MCF 10A (cell line): ENCODE results near the gene TMEM130. TPM values are rescaled to one million over a fixed set of nuclear protein-coding genes. Genes with fewer than 3 reads are reported as not detected.

ENCODE experiments used
- BruUV-seq: library from RNA; stranded (reverse); fragments of 400-500 nt; replicated peaks from 2 replicates; lab custom pipeline; 2021; lab: Mats Ljungman, UMichigan
- CTCF ChIA-PET: fragments of 300-600 bp; sonication (Branson Sonifier 250); formaldehyde crosslinking; extraction: SDS; loops from one replicate; lab custom pipeline; 2021; ENCODE audit warnings: antibody characterized with exemption, inconsistent platforms; lab: Yijun Ruan, JAX
- POLR2A ChIA-PET: fragments of 300-600, 350-650 bp; sonication (Branson Sonifier 250); formaldehyde crosslinking; extraction: SDS; loops from one replicate; lab custom pipeline; 2020; ENCODE audit warnings: antibody characterized with exemption, inconsistent platforms; lab: Yijun Ruan, JAX
- DNase-seq: peaks from one replicate; pipeline ENCODE4 v3.0.0-alpha.2; 2018; ENCODE audit not compliant: unreplicated experiment
- H3K27ac Mint-ChIP-seq: one replicate; pipeline ENCODE4 v1.8.0; 2022; ENCODE audit warnings: mild to moderate bottlenecking, low read depth, mixed read lengths; ENCODE audit not compliant: unreplicated experiment
- H3K27me3 Mint-ChIP-seq: one replicate; pipeline ENCODE4 v1.8.0; 2022; ENCODE audit warnings: mixed read lengths; ENCODE audit not compliant: insufficient read depth, unreplicated experiment
- H3K36me3 Mint-ChIP-seq: one replicate; pipeline ENCODE4 v1.8.0; 2022; ENCODE audit warnings: mild to moderate bottlenecking, moderate library complexity, mixed read lengths; ENCODE audit not compliant: insufficient read depth, unreplicated experiment
- H3K4me1 Mint-ChIP-seq: one replicate; pipeline ENCODE4 v1.8.0; 2022; ENCODE audit warnings: mixed read lengths; ENCODE audit not compliant: insufficient read depth, unreplicated experiment
- H3K4me3 Mint-ChIP-seq: one replicate; pipeline ENCODE4 v1.8.0; 2022; ENCODE audit warnings: mild to moderate bottlenecking, moderate library complexity, mixed read lengths; ENCODE audit not compliant: unreplicated experiment
- H3K9me3 Mint-ChIP-seq: one replicate; pipeline ENCODE4 v1.8.0; 2022; ENCODE audit warnings: mixed read lengths; ENCODE audit not compliant: unreplicated experiment
- intact Hi-C: fragments of 100-400 bp; cut with micrococcal nuclease; formaldehyde crosslinking; loops from 2 replicates; pipeline ENCODE4 v1.14.1; 2022
- total RNA-seq: library from RNA; stranded (reverse); gene quantifications from 2 replicates; pipeline ENCODE4 v1.2.3, GENCODE V29; 2022
- TF ChIP-seq, protein P1 (sequence below): fragments of 200-600 bp; IDR thresholded peaks from one replicate; pipeline ENCODE4 v1.8.0; 2022; ENCODE audit warnings: antibody characterized with exemption, mild to moderate bottlenecking; ENCODE audit not compliant: unreplicated experiment

Gene TMEM130
- total RNA-seq, 1 experiment from 2014 or later = not detected

DNA sequence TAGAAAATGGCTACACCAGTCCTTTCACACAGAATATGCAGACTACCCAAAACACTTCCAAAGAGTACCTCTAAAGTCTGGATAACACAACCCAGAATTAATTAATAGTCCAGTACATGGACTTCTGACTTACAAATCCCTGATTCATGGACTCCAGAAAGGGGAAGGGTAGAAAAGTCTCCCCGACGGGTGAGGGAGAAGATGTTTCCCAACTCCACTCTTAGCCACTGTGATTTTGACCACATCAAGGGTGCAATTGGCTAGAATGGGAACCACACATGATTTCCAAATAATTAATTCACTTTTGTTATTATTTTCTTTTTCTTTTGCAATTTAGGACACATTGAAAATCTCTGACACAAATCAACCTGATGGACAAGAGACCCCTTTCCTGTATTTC is 1.4 kb downstream of the TMEM130 start:
- Mint-ChIP-seq H3K27me3 (peaks cover 14% of the 10 kb centered on the region), H3K4me1 (no peaks in the 10 kb centered on the region), H3K4me3 (no peak overlapping the region), H3K9me3 (no peaks in the 10 kb centered on the region), H3K27ac (no peak overlapping the region), H3K36me3 (no peaks in the 10 kb centered on the region)
- TF ChIP-seq, protein P1, sequence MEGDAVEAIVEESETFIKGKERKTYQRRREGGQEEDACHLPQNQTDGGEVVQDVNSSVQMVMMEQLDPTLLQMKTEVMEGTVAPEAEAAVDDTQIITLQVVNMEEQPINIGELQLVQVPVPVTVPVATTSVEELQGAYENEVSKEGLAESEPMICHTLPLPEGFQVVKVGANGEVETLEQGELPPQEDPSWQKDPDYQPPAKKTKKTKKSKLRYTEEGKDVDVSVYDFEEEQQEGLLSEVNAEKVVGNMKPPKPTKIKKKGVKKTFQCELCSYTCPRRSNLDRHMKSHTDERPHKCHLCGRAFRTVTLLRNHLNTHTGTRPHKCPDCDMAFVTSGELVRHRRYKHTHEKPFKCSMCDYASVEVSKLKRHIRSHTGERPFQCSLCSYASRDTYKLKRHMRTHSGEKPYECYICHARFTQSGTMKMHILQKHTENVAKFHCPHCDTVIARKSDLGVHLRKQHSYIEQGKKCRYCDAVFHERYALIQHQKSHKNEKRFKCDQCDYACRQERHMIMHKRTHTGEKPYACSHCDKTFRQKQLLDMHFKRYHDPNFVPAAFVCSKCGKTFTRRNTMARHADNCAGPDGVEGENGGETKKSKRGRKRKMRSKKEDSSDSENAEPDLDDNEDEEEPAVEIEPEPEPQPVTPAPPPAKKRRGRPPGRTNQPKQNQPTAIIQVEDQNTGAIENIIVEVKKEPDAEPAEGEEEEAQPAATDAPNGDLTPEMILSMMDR = no peak
- no peak for DNase-seq
- CTCF ChIA-PET = interaction anchor here (1.1 to 2.1 kb wide), 2 partner anchors 27 to 28 kb away, joined by 5 read pairs; no protein-coding TSS in a partner anchor
- POLR2A ChIA-PET = interaction anchor here (0.7 kb wide), 1 partner anchor 379 kb away, joined by 3 read pairs; no protein-coding TSS in a partner anchor
- BruUV-seq = no TSS peak
- intact Hi-C loops = no loop called here

DNA sequence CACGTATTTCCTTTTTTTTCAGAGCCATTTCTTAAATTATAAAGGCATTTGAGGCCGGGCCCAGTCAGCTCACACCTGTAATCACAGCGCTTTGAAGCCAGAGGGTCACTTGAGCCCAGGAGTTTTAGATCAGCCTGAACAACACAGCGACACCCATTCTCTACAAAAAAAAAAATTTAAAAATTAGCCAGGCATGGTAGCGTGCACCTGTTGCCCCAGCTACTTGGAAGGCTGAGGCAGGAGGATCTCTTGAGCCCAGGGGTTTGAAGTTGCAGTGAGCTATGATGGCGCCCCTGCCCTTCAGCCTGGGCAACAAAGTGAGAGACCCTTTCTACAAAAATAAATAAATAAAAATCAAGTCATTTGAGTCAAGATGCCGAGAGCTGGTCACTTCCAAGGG is 3.0 kb downstream of the TMEM130 start:
- H3K27ac Mint-ChIP-seq = no peak overlapping the region
- no peaks in the 10 kb centered on the region for H3K36me3 Mint-ChIP-seq
- H3K9me3 Mint-ChIP-seq = no peaks in the 10 kb centered on the region
- no peaks in the 10 kb centered on the region for H3K4me1 Mint-ChIP-seq
- H3K27me3 Mint-ChIP-seq = peaks cover 28% of the 10 kb centered on the region
- ChIA-PET CTCF (interaction anchor here (2.1 kb wide), 1 partner anchor 25 kb away, joined by 5 read pairs; no protein-coding TSS in a partner anchor), POLR2A (no interaction called here)
- no peak overlapping the region for H3K4me3 Mint-ChIP-seq
- TF ChIP-seq, protein P1 = no peak
- no TSS peak for BruUV-seq
- intact Hi-C loops = no loop called here
- DNase-seq = no peak

DNA sequence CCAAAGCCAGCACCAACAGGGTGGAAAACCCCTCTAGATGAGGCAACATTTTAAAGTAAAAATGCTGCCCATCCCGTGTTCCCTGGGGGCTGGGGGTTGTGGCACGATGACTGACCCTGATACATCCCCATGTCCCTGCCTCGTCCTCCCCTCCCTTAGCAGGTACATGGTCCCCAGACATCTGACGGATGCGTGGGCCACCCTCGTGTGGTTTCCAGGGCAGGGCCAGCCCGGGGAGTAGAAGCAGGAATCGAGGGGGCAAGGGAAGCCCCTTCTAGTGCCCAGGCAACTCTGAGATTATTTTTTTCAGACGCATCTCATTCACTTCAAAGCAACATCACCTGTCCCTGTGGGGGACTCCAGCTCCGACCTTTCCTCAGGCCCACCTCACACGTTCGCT is 3.5 kb downstream of the TMEM130 start:
- H3K27me3 Mint-ChIP-seq = peaks cover 31% of the 10 kb centered on the region
- DNase-seq = no peak
- no peaks in the 10 kb centered on the region for H3K4me1 Mint-ChIP-seq
- no peak overlapping the region for H3K4me3 Mint-ChIP-seq
- H3K9me3 Mint-ChIP-seq = no peaks in the 10 kb centered on the region
- no peaks in the 10 kb centered on the region for H3K36me3 Mint-ChIP-seq
- intact Hi-C loops = no loop called here
- BruUV-seq = no TSS peak
- TF ChIP-seq, protein P1 = no peak
- CTCF ChIA-PET = interaction anchor here (2.1 kb wide), 1 partner anchor 25 kb away, joined by 5 read pairs; no protein-coding TSS in a partner anchor
- POLR2A ChIA-PET = no interaction called here
- H3K27ac Mint-ChIP-seq = no peak overlapping the region

DNA sequence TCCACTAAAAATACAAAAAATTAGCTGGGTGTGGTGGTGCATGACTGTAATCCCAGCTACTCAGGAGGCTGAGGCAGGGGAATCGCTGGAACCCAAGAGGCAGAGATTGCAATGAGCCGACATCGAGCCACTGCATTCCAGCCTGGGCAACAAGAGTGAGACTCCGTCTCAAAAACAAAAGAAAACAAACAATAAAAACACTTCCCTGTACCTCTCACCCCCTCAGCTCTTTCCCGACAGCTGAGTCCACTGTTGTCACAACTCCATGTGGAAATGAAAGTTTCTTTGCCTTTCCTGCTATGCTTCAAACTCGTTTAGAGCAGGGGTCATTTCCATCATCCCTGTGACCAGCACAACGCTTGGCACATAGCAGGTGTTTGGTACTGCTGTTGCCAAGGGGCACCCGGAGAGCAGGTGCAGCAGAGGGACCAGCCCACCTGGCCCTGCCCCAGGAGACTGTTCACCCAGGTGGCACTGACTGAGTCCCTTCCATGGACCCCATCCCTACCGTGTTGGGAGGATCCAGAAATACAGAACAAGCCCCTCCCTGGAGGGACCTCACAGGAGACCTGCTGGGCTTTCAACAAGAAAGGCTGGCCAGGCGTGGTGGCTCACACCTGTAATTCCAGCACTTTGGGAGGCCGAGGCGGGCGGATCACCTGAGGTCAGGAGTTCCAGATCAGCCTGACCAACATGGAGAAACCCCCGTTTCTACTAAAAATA is 4.9 kb downstream of the TMEM130 start:
- no TSS peak for BruUV-seq
- no peak overlapping the region for H3K27ac Mint-ChIP-seq
- DNase-seq = peak; percentile 50
- ChIA-PET POLR2A (interaction anchor here (0.7 kb wide), 1 partner anchor 661 kb away, joined by 3 read pairs; no protein-coding TSS in a partner anchor), CTCF (interaction anchor here (0.6 kb wide), 1 partner anchor 444 kb away, joined by 3 read pairs; no protein-coding TSS in a partner anchor)
- intact Hi-C loops = no loop called here
- TF ChIP-seq, protein P1 = no peak
- H3K4me1 Mint-ChIP-seq = no peaks in the 10 kb centered on the region
- no peak overlapping the region for H3K4me3 Mint-ChIP-seq
- peaks cover 38% of the 10 kb centered on the region for H3K27me3 Mint-ChIP-seq
- no peaks in the 10 kb centered on the region for H3K36me3 Mint-ChIP-seq
- H3K9me3 Mint-ChIP-seq = no peaks in the 10 kb centered on the region
